ENCODE data around the gene PRKCA.

Gene PRKCA

GRCh38 chr17:66782851-66783250 lies 480.4 kb downstream of the PRKCA start:
- peak; percentile 8 for DNase-seq

- no peak for DNase-seq
Observed at GRCh38 chr17:66783656-66784381, 481.4 kb downstream of the PRKCA start.

- no peak for DNase-seq
Observed at GRCh38 chr17:66784621-66785364, 482.4 kb downstream of the PRKCA start.

- no peak for DNase-seq
Observed at GRCh38 chr17:66786107-66786506, 483.7 kb downstream of the PRKCA start.

- no peak for DNase-seq
Observed at GRCh38 chr17:66787914-66788313, 485.5 kb downstream of the PRKCA start.

- DNase-seq = no peak
Observed at GRCh38 chr17:66789093-66789492, 486.7 kb downstream of the PRKCA start.

GRCh38 chr17:66789961-66790437 lies 487.6 kb downstream of the PRKCA start:
- DNase-seq = no peak

- DNase-seq = no peak
Observed at GRCh38 chr17:66790501-66791061, 488.2 kb downstream of the PRKCA start.

GRCh38 chr17:66791347-66791746 lies 488.9 kb downstream of the PRKCA start:
- no peak for DNase-seq

- no peak for DNase-seq
Observed at GRCh38 chr17:66793814-66794213, 491.4 kb downstream of the PRKCA start.

GRCh38 chr17:66795486-66795885 lies 493.1 kb downstream of the PRKCA start:
- no peak for DNase-seq

GRCh38 chr17:66799849-66800537 lies 497.6 kb downstream of the PRKCA start:
- no peak for DNase-seq

GRCh38 chr17:66803474-66803951 lies 501.1 kb downstream of the PRKCA start:
- no peak for DNase-seq

- DNase-seq = no peak
Observed at GRCh38 chr17:66805567-66805966, 503.2 kb downstream of the PRKCA start.

GRCh38 chr17:66807182-66807581 lies 504.8 kb downstream of the PRKCA start:
- DNase-seq = no peak

GRCh38 chr17:66809408-66809807 lies 507.0 kb downstream of the PRKCA start:
- DNase-seq = no peak

- no peak for DNase-seq
Observed at GRCh38 chr17:66810951-66811682, 508.7 kb downstream of the PRKCA start.

GRCh38 chr17:66811683-66812054 lies 509.3 kb downstream of the PRKCA start:
- DNase-seq = no peak

- no peak for DNase-seq
Observed at GRCh38 chr17:66812571-66812970, 510.2 kb downstream of the PRKCA start.

- DNase-seq = no peak
Observed at GRCh38 chr17:66813296-66813695, 510.9 kb downstream of the PRKCA start.

- no peak for DNase-seq
Observed at GRCh38 chr17:66814026-66814425, 511.6 kb downstream of the PRKCA start.

GRCh38 chr17:66814570-66814969 lies 512.2 kb downstream of the PRKCA start:
- DNase-seq = no peak

All from fibroblast of skin of scalp (primary cell).